Femur (tissue), 1 donor: ENCODE results near the gene BCORL1.
A peak's percentile ranks its signal among the peaks of the same experiment; 100 is the strongest.

Experiments
- DNase-seq: peaks from one replicate; pipeline ENCODE4 v3.0.0-alpha.2; 2017

BCORL1 gene

DNA sequence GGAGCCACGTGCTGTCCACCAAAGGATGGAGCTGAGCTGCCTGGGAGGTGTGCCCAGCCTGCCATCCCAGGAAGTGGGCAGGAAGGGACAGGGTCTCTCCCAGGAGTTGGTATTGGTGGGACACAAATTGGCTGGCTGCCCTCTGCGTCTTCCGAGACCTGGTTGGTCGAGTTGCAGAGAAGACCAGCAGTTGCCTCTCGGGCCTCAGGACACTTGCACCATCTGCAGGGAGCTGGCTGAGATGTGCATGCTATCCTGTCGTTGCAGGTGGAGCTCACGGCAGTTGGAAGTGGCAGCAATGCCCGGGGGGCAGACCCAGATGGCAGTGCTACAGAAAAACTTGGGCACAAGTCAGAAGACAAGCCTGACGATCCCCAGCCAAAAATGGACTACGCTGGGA lies 30.2 kb downstream of the BCORL1 start:
- DNase-seq: no peak

DNA sequence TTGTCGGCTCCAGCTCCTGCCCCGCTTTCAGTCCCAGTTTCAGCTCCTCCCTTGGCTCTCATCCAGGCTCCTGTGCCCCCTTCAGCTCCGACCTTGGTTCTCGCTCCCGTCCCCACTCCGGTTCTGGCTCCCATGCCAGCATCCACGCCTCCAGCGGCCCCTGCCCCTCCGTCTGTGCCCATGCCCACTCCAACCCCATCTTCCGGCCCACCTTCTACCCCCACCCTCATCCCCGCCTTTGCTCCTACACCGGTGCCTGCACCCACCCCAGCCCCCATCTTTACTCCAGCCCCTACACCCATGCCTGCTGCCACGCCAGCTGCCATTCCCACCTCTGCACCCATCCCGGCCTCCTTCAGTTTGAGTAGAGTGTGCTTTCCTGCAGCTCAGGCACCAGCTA lies 31.2 kb downstream of the BCORL1 start:
- no peak for DNase-seq

DNA sequence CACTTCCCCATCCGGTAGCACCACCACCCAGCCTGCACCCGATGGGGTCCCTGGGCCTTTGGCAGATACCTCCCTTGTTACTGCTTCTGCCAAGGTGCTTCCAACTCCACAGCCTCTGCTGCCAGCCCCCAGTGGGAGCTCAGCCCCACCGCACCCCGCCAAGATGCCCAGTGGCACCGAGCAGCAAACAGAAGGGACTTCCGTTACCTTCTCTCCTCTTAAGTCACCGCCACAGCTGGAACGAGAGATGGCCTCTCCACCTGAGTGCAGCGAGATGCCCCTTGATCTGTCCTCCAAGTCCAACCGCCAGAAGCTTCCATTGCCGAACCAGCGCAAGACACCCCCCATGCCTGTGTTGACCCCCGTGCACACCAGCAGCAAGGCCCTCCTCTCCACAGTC lies 31.9 kb downstream of the BCORL1 start:
- DNase-seq: no peak

DNA sequence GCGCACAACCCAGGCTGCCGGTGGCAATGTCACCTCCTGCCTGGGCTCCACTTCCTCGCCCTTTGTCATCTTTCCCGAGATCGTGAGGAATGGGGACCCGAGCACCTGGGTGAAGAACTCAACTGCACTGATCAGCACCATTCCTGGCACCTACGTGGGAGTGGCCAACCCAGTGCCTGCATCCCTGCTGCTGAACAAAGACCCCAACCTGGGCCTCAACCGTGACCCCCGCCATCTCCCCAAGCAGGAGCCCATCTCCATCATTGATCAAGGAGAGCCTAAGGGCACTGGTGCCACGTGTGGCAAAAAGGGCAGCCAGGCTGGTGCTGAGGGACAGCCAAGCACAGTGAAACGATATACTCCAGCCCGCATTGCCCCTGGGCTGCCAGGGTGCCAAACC lies 32.3 kb downstream of the BCORL1 start:
- no peak for DNase-seq

DNA sequence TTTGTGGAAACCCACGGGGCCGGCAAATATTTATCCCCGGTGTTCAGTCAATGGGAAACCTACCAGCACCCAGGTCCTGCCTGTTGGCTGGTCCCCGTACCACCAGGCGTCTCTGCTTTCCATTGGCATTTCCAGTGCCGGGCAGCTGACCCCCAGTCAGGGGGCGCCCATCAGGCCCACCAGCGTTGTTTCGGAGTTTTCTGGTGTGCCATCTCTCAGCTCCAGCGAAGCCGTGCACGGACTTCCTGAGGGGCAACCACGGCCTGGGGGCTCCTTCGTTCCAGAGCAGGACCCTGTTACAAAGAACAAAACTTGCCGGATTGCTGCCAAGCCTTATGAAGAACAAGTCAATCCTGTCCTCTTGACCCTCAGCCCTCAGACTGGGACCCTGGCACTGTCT lies 32.7 kb downstream of the BCORL1 start:
- no peak for DNase-seq

DNA sequence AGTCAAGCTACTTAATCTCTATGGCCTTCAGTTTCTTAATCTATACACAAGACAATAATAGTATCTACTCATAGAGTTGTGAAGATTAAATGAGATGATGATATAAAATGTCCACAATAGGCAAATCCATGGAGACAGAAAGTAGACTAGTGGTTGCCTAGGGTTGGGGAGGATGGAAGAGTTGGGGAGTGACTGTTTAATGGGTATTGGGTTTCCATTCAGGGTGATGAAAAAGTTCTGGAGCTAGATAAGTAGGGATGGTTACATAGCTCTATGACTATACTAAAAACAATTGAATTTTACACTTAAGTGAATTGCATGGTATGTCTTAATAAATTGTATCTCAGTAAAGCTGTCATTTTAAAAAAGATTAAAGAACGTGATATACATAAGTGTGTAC lies 35.7 kb downstream of the BCORL1 start:
- no peak for DNase-seq

DNA sequence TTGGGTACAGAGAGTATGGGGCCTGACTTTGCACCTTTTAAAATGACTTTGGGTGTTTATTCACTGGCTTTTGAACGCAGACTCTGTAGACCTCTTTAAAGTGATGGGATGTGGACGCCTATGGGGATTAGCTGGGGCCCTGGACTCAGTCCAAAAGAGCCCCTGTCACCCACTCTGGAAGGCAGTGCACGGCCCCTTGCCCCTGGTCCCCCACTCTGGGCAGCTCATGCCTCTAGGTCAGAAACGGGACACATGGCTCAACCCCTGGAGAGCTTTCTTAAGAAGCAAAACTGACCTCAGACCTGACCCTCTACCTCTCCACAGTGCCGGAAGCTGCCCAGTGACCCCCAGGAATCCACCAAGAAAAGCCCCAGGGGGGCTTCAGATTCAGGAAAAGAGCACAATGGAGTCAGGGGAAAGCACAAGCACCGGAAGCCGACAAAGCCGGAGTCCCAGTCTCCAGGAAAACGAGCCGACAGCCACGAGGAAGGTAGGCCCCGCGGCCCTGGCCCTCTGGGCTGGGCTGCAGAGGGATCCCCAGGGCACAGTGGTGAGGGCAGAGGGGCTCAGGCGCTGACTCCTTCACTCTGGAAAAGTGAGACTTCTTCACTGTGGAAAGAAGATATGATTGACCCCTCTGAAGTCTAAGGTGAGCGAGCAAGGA lies 38.4 kb downstream of the BCORL1 start:
- no peak for DNase-seq

DNA sequence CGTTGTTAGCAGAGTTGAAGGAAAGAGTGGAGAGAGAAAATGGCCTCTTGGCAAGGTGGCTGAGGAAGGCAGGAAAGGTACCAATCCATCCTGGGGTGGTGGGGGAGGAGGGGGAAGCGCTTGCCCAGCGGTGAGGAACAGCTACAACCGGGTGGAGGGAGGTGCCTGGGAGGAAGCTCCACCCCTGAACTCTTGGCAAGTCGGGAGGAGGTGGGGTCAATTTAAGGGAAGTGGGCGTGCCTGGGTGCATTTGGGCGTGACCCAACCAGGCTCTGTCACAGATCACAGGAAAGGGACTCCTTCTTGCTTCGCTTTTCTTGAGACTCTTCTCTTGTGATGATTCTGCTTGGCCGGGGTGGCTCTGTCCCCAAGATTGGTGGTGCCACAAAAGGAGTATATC lies 41.7 kb downstream of the BCORL1 start:
- peak; percentile 80 for DNase-seq

DNA sequence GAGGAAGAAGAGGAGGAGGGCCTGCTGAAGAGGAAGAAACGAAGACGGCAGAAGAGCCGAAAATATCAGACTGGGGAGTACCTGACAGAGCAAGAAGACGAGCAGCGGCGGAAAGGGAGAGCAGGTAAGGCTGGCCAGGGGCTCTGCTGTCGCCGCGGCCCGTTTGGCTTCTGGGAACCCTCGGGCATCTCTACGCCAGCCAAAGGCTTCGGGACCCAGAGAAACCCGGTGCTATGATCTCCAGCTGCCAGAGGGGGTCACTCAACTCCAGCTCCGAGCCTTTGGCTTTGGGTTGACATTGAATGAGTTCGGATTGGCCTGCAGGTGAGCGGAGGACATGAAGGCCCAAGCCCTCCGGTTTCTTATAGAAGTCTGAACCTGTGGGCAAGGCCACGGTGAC lies 42.8 kb downstream of the BCORL1 start:
- DNase-seq: no peak

DNA sequence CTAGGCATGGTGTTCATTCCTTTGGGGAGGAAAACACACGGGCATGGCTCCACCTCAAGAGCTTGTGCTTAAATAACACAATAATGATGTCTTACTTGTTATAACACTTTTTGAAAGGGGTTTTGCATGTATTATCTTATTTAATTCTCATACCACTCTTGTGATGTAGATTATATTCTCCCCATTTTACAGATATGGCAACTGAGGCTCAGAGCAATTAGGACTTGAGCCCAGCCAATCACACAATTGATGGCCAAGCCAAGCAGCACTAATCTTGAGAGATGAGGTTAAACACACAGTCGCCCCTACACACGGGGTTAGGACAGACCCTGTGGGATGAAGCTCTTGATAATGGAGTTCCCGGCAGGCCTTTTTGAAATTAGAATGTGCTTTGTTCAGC lies 45.1 kb downstream of the BCORL1 start:
- no peak for DNase-seq

DNA sequence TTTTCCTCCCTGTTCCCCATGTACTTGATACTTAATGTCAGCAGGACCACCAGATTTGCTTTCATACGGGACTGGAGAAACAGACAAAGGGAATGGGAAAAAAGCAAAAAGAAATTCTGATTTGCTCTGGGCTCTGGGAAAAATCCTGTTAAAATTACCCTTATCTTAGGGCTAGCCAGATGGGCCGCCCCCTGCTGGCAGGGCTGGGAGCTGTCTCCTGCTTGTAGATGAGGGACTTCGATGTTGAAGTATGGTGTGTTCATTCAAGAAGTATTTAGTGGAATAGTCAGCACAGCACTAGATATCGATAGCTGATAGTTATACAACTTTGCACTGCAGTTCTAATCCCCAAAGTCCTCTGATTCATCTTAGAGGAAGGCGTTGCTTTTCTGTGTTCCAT lies 45.8 kb downstream of the BCORL1 start:
- peak; percentile 34 for DNase-seq

DNA sequence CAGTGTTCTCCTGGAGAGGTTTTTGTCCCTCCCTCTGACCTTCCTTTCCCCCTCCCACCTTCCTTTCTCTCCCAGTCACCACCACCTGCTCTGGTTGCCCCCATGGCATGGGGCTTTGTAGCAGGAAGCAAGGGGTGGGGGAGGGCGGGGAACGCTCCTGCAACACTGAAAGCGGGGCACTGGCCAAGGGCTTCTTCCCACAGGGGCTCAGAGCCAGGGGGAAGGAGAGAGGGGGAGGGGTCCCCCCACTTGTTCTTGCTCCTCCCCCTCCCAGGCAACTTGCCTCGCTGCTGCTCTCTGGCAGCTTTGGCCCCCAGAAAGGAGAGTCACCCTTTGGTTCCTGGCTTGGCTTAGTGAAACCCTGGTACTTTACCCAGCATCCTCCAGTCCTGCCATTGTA lies 48.4 kb downstream of the BCORL1 start:
- no peak for DNase-seq

DNA sequence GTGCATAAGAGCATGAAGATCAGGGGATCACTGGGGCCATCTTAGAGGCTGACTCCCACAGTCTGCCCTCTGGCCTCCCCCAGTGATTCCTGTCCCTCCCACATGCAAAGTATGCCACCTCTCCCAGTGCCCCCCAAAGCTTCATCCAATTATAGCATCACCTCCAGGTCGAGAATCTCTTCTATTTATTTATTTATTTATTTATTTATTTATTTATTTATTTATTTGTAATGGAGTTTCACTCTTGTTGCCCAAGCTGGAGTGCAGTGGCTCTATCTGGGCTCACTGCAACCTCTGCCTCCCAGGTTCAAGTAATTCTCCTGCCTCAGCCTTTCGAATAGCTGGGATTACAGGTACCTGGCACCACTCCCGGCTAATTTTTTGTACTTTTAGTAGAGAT lies 50.1 kb downstream of the BCORL1 start:
- no peak for DNase-seq

DNA sequence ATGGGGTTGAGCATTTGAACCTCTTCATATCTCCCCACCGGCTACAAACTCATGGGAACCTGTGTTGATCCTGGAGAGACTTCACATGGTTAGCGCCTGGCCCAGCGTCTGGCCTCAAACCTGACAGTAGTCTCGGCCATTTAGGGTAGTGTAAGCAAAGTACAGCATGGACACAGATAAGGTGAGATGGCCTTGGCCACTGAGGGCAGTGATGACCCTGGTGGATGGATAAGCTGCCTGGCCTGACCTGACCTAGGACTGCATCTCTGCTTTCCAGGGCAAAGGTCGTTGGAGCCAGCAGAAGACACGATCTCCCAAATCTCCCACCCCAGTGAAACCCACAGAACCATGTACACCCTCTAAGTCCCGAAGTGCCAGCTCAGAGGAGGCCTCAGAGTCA lies 51.7 kb downstream of the BCORL1 start:
- DNase-seq: no peak

DNA sequence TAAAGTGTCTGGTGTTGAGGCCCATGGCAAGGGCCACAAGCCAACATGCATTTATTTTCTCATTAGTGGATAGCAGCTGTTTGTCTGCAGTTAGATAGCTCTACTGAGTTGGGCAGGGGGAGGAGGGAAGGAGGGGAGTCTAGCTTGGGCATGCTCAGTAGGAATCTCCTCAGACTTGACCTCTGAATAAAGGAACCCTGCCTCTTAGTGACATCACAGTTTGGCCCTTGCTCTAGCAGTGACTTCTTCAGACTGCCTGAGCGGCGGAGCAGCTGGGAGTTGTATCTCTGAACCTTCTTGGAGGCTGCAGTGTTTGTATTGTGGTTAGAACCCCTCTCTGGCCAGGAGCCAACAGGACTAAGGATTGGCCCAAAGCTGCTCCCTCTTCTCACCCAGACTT lies 57.4 kb downstream of the BCORL1 start:
- DNase-seq: no peak

DNA sequence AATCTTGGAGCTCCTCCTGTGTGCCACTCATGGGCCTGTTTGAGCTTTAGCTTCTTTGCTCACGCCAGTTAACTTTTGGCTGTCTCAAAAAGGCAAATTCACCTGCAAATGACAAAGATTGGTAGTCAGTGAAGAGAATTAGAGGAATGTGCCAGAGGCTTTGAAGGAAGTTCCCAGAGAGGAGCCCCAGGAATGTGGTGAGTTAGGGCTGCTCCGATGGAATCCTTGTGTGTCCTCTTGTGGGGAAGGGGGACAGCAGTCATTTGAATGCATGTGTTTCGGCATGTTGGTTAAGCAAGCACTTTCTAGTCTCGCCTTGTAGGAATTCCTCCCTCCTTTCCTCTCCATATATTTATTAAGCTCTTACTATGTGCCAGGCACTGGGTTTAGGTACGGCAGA lies 65.0 kb downstream of the BCORL1 start:
- DNase-seq: no peak

DNA sequence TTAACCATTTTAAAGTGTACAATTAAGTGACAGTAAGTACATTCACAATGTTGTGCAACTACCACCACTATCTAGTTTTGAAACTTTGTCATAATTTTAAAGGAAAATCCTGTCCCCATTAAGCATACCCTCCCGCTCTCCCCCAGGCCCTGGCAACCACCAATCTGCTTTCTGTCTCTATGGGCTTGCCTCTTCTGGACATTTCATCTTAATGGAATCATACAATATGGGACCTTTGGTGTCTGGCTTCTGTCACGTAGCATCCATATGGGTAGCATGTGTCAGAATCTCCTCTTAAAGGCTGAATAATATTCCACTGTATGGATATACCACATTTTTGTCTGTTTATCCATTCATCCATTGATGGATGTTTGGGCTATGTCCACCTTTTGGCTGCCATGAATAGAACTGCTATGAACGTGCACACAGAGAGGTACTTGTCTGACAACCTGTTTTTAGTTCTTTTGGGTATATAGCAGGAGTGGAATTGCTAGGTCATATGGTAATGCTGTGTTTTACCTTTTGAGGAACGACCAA lies 66.3 kb downstream of the BCORL1 start:
- no peak for DNase-seq

DNA sequence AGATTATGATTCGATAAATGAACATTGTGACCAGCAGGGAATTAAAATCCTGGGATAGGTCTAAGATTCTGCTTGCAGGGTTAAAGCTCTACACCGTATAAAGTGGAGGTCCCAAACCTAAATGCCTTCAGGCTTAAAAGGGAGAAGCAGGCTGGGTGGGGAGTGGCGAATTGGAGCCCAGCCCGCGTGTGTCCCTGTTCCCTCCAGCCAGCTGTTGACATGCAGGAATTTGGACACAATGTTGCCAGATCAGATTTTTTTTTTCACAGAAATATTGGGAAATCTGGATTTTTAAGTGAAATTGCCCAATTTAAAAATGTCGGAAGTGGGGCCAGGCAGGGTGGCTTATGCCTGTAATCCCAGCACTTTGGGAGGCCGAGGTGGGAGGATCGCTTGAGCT lies 67.4 kb downstream of the BCORL1 start:
- no peak for DNase-seq

DNA sequence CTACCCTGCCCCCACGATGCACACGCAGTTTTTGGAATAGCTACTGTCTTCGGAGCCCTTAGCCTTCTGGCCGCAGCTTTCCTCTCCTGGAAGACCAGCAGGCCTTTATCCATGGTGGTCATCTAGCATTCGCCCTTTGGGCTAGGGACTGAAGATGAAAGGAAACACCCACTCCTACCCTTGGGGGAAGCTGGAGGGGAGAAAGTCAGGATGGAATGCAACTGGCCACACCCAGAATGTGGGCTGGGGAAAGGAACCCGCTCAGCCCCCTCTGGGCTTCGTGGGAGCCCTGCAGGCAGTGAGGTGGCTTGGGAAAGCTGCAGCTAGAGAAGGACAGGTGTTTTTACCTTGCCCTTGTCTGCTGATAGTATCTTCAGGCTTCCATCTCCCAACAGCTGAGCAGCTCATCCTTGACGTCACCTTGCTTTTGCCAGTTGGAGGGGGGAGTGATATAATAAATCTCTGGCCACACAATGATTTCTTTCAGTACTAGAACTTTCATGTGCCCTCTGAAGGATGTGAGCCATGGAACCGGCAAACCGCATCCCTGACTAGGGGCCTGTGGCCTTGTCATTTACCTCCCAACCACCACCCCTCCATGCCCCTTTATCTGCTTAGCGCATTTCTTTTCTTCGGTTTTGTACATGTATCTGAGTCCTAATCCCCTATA lies 68.9 kb downstream of the BCORL1 start:
- no peak for DNase-seq

DNA sequence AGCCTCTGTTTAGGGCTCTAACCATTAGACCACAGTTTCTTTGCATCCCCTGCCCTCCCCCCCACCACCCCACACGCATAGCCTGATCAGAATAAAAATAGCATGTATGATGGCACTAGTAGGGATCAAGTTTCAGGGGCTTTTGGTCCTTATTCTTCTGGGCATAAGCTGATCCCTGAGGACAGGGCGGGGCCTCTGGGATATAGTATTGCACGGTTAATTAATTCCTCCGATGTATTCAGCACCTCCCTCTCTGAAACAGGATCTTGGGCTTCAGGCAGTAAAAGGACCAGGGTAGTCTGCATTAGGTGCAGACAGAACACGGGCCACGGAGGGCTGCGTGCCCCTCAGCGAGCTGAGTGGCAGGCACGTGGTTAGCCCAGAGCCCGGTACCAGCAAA lies 70.8 kb downstream of the BCORL1 start:
- DNase-seq: no peak

DNA sequence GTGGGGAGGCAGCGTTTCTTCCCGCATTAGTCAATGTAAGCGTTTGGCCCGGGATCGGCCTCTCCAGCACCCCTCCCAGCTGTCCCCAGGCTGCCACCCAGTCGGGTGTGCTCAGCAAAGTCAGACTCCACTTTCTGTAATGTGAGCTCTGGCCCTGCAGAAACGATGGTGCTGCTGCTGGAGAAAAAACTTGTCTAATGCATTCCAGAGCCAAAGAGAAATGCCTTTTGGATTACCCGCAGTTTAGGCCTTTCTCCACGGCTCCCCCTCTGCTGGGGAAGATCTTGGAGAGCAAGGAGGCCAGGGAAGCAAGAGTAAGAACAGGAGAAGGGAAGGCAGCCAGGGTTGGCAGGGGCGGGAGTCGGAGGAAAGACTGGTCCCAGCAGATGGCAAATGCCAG lies 72.7 kb downstream of the BCORL1 start:
- peak; percentile 68 for DNase-seq

DNA sequence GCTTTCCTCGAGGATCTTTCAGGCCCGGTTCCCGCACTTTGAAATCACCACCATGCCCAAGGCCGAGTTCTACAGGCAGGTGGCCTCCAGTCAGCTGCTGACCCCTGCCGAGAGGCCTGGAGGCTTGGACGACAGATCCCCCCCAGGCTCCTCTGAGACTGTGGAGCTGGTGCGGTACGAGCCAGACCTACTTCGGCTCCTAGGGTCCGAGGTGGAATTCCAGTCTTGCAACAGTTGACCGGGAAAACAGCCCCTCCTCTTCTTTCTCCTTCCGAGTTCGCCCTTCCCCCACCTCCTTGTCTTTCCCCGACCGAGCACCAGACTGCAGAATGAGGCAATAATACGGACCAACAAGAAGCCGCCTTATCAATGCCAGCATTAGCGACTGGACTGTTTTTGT lies 73.5 kb downstream of the BCORL1 start:
- DNase-seq: no peak

DNA sequence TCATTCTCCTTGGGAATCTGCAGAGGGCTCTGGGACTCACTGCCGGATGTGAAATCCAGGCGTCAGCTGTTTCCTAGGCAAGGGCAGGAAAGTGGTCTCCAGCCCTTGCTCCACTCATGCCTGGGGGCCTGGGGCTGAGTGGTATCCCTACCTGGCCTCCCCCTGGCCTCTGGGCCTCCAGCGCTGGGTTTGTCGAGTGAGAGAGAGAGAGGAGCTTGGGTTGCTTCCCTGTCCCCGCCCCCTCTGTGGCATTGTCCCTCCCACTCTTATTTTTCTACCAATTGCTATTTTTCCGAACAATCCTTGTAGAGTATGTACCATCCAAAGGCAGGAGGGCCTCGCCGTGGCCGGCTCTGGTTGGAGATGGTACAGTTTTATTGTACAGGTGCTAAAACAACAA lies 74.8 kb downstream of the BCORL1 start:
- no peak for DNase-seq

DNA sequence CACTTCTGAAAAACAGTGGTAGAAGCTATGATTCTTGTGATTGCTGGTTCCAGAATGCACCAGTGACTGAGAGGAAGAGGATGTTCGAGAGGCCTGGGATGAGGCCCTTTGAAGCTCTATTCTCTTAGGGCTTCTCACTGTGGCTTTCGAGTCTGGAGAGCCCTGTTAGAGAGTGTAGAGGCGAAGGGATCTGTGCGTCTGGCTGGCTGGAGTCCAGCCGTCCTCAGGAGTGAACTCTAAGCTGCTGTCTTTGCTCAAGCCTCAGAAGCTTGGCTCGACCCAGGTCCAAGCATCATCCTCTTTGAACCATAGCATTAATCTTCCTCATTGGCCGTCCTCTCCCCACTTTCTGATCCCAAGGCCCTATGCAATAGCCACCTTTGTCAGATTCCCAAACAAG lies 76.2 kb downstream of the BCORL1 start:
- no peak for DNase-seq
